ENCODE results near the gene ITM2C.

- no peak for TF ChIP-seq GATA2 (IDR thresholded peaks at IDR 0.05; ENCODE audit: low read depth, low read length)
- no peak for TF ChIP-seq GATA3 (IDR thresholded peaks at IDR 0.05; ENCODE audit: low read depth, low read length)
Observed at GRCh38 chr2:230816735-230817134, 48.0 kb upstream of the ITM2C start.

All from SH-SY5Y (cell line).